Measurements from ENCODE around the gene CD4. TPM values are rescaled to one million over a fixed set of nuclear protein-coding genes. Genes with fewer than 3 reads are reported as not detected.

Gene CD4
- total and polyA plus RNA-seq, 10 of the 15 experiments (the other 5 are each of a cell fraction or from before 2014, with no cell fraction given) = 0.24 to 1.6 (median 0.69) TPM

- SMC1A ChIA-PET (ENCODE audit: uncharacterized antibody, unreplicated experiment) = interaction anchor here (0.7 kb wide), 1 partner anchor 78 kb away, joined by 3 read pairs; the partner anchor contains the start of gene MLF2
- RAD21 ChIA-PET (ENCODE audit: unreplicated experiment) = interaction anchor here (0.6 to 3.0 kb wide), 3 partner anchors 9 to 91 kb away, joined by 3 to 14 read pairs (median 3); partner anchors contain the start of gene MLF2
- H3K4me1 ChIP-seq (ENCODE audit: control insufficient read depth, insufficient read depth, low read length) = peaks cover 4% of the 10 kb centered on the region
- no peaks in the 10 kb centered on the region for H3K79me2 ChIP-seq (ENCODE audit: control insufficient read depth, insufficient read depth, low read length)
- intact Hi-C loops (cut with micrococcal nuclease; ENCODE audit: unreplicated experiment) (no loop called here), in situ Hi-C loops (cut with MboI) (no loop called here)
- no peak overlapping the region for H3K4me2 ChIP-seq (ENCODE audit: control insufficient read depth, insufficient read depth)
- H3K9me3 ChIP-seq (replicated peaks; ENCODE audit: control insufficient read depth, insufficient read depth, low read length) = no peaks in the 10 kb centered on the region
- DNase-seq (ENCODE audit: low read depth, low spot score) (no peak), ATAC-seq (no peak), FAIRE-seq (no peak)
- H3K9ac ChIP-seq (ENCODE audit: control insufficient read depth, insufficient read depth, low read length) = no peak overlapping the region
- TF ChIP-seq ATF7 (IDR thresholded peaks at IDR 0.05; ENCODE audit: low read depth) = no peak
- TF ChIP-seq CREB1 (IDR thresholded peaks at IDR 0.05; ENCODE audit: low read depth) = no peak
- no peak for TF ChIP-seq RCOR1 (conservative IDR thresholded peaks at IDR 0.05; ENCODE audit: low read depth, low read length)
- no peak for TF ChIP-seq CBX3 (IDR thresholded peaks at IDR 0.05; ENCODE audit: borderline replicate concordance, low read depth)
- no peak for TF ChIP-seq SREBF1 (IDR thresholded peaks at IDR 0.05; ENCODE audit: low read length)
- TF ChIP-seq JUNB (IDR thresholded peaks at IDR 0.05) = no peak
- no TSS peak for BruUV-seq (replicated peaks)
- H2AFZ ChIP-seq (ENCODE audit: control insufficient read depth, low read depth, low read length) = no peak overlapping the region
- no peaks in the 10 kb centered on the region for H4K20me1 ChIP-seq (ENCODE audit: control insufficient read depth, insufficient read depth)
- peaks cover 17 to 23% of the 10 kb centered on the region in 2 experiments for H3K27me3 ChIP-seq (replicated peaks in 1 of 2; ENCODE audit: control insufficient read depth in 2 of 2, insufficient read depth in 2 of 2, low read length in 1 of 2)
- 37% methylated on average over 6 of the region's 6 CpGs for WGBS (ENCODE audit: insufficient coverage, insufficient replicate concordance, low lambda C conversion rate, missing lambda C conversion rate)
- no peak overlapping the region for H3K27ac ChIP-seq (ENCODE audit: control insufficient read depth, insufficient read depth)
- CTCF ChIA-PET = interaction anchor here (0.6 to 6.8 kb wide), 5 partner anchors 9 to 78 kb away, joined by 3 to 72 read pairs (median 5); partner anchors contain the start of genes CDCA3, MLF2 and USP5
- POLR2A ChIA-PET = interaction anchor here (0.8 kb wide), 1 partner anchor 21 kb away, joined by 3 read pairs; the partner anchor contains the start of gene USP5
- no peak overlapping the region for H3K4me3 ChIP-seq
- H3K36me3 ChIP-seq (ENCODE audit: control insufficient read depth in 2 of 2, insufficient read depth in 2 of 2, low read length in 1 of 2) = no peaks in the 10 kb centered on the region
These were observed 41.7 kb downstream of the CD4 start for GRCh38 chr12:6830999-6831398.

GRCh38 chr12:6831450-6831995 lies 42.2 kb downstream of the CD4 start:
- FAIRE-seq = no peak
- no peaks in the 10 kb centered on the region for H3K9me3 ChIP-seq (replicated peaks; ENCODE audit: control insufficient read depth, insufficient read depth, low read length)
- 46% methylated on average over 12 of the region's 12 CpGs for WGBS (ENCODE audit: insufficient coverage, insufficient replicate concordance, low lambda C conversion rate, missing lambda C conversion rate)
- TF ChIP-seq MYB (IDR thresholded peaks at IDR 0.05; ENCODE audit: borderline replicate concordance, low read depth, low read length) (no peak), ETV6 (conservative IDR thresholded peaks at IDR 0.05 in 1 of 2, IDR thresholded peaks at IDR 0.05 in 1 of 2; ENCODE audit: borderline replicate concordance in 1 of 2, low read depth in 1 of 2) (no peak), RFX5 (IDR thresholded peaks at IDR 0.05; ENCODE audit: low read depth, low read length) (no peak), YBX1 (IDR thresholded peaks at IDR 0.05) (no peak), RAD21 (IDR thresholded peaks at IDR 0.05; ENCODE audit: insufficient read depth, low read depth, low read length) (no peak), SIX5 (IDR thresholded peaks at IDR 0.05; ENCODE audit: low read depth, low read length, severe bottlenecking) (no peak), IRF5 (IDR thresholded peaks at IDR 0.05; ENCODE audit: borderline replicate concordance) (no peak), MEF2B (IDR thresholded peaks at IDR 0.05; ENCODE audit: partially characterized antibody, poor library complexity, severe bottlenecking) (no peak), BRCA1 (IDR thresholded peaks at IDR 0.05; ENCODE audit: low read depth, low read length) (no peak), BHLHE40 (IDR thresholded peaks at IDR 0.05; ENCODE audit: borderline replicate concordance in 1 of 2, low read depth in 2 of 2, low read length in 1 of 2) (no peak), NFXL1 (IDR thresholded peaks at IDR 0.05; ENCODE audit: borderline replicate concordance) (no peak)

More at GRCh38 chr12:6831450-6831995, 42.2 kb downstream of the CD4 start:
- ATAC-seq = no peak
- ChIA-PET SMC1A (ENCODE audit: uncharacterized antibody, unreplicated experiment) (interaction anchor here (0.7 to 5.8 kb wide), 2 partner anchors 13 to 78 kb away, joined by 3 to 35 read pairs; partner anchors contain the start of gene MLF2), POLR2A (no interaction called here), RAD21 (ENCODE audit: unreplicated experiment) (interaction anchor here (0.6 to 3.0 kb wide), 2 partner anchors 78 to 91 kb away, joined by 3 to 14 read pairs; partner anchors contain the start of gene MLF2), CTCF (interaction anchor here (2.2 to 6.8 kb wide), 3 partner anchors 19 to 79 kb away, joined by 14 to 72 read pairs (median 43); partner anchors contain the start of genes CDCA3, MLF2 and USP5)
- Histone ChIP-seq H3K27ac (ENCODE audit: control insufficient read depth, insufficient read depth) (no peak overlapping the region), H4K20me1 (ENCODE audit: control insufficient read depth, insufficient read depth) (no peaks in the 10 kb centered on the region), H3K4me1 (ENCODE audit: control insufficient read depth, insufficient read depth, low read length) (peaks cover 4% of the 10 kb centered on the region), H3K4me3 (no peak overlapping the region), H3K9ac (ENCODE audit: control insufficient read depth, insufficient read depth, low read length) (no peak overlapping the region), H3K27me3 (replicated peaks in 1 of 2; ENCODE audit: control insufficient read depth in 2 of 2, insufficient read depth in 2 of 2, low read length in 1 of 2) (peaks cover 17 to 20% of the 10 kb centered on the region in 2 experiments), H3K79me2 (ENCODE audit: control insufficient read depth, insufficient read depth, low read length) (no peaks in the 10 kb centered on the region), H3K4me2 (ENCODE audit: control insufficient read depth, insufficient read depth) (no peak overlapping the region), H3K36me3 (ENCODE audit: control insufficient read depth in 2 of 2, insufficient read depth in 2 of 2, low read length in 1 of 2) (no peaks in the 10 kb centered on the region), H2AFZ (ENCODE audit: control insufficient read depth, low read depth, low read length) (no peak overlapping the region)
- in situ Hi-C loops (cut with MboI) (no loop called here), intact Hi-C loops (cut with micrococcal nuclease; ENCODE audit: unreplicated experiment) (no loop called here)
- DNase-seq (ENCODE audit: low read depth, low spot score) = no peak
- BruUV-seq (replicated peaks) = no TSS peak

All from GM12878 (cell line).